ENCODE results near the gene RREB1.

The RREB1 gene

DNA sequence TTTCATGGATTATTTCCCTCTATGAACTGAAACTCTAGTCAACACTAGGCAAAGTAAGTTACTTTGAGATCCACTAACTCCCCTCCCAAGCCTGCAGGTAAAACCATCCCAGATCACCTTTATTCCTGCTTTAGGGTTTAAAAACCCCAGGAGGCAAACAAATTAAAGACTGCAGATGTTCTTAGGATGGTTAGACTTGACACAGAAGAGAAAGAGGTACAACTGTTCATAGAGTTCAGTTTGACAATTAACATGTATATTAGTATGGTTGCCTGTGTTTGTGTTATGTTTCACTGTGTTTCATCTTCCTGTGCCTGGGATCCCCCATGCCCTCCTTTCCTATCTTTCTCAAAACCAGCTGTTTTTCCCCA, 53.5 kb downstream of the RREB1 start:
- H3K27ac ChIP-seq (ENCODE audit: low read depth, low read length), result peak overlapping the region; percentile 97
- peak overlapping the region in 2 of 5 donors; percentile 17 to 22 for H3K9ac ChIP-seq (ENCODE audit: low read length in 5 of 5)
- H3K36me3 ChIP-seq (ENCODE audit: control insufficient read depth in 5 of 5, insufficient read depth in 5 of 5, low read length in 5 of 5), result peaks cover 0 to 2% (median 0%) of the 10 kb centered on the region in 5 donors
- H3K9me3 ChIP-seq (ENCODE audit: control insufficient read depth in 5 of 5, low read length in 5 of 5), result no peaks in the 10 kb centered on the region
- no peaks in the 10 kb centered on the region for H3K27me3 ChIP-seq (ENCODE audit: control insufficient read depth in 5 of 5, insufficient read depth in 4 of 5, low read length in 5 of 5)
- H3K4me3 ChIP-seq (ENCODE audit: low read depth in 1 of 5, low read length in 5 of 5), result no peak overlapping the region
- H3K4me1 ChIP-seq (ENCODE audit: control insufficient read depth in 5 of 5, insufficient read depth in 5 of 5, low read length in 5 of 5), result peaks cover 10 to 82% (median 72%) of the 10 kb centered on the region in 5 donors

GRCh38 chr6:7161845-7162244, 54.1 kb downstream of the RREB1 start:
- Histone ChIP-seq H3K9me3 (ENCODE audit: control insufficient read depth in 5 of 5, low read length in 5 of 5) (no peaks in the 10 kb centered on the region), H3K27ac (ENCODE audit: low read depth, low read length) (peak overlapping the region; percentile 97), H3K9ac (ENCODE audit: low read length in 5 of 5) (peak overlapping the region in 2 of 5 donors; percentile 17 to 31), H3K4me3 (ENCODE audit: low read depth in 1 of 5, low read length in 5 of 5) (no peak overlapping the region), H3K36me3 (ENCODE audit: control insufficient read depth in 5 of 5, insufficient read depth in 5 of 5, low read length in 5 of 5) (peaks cover 0 to 2% (median 0%) of the 10 kb centered on the region in 5 donors), H3K4me1 (ENCODE audit: control insufficient read depth in 5 of 5, insufficient read depth in 5 of 5, low read length in 5 of 5) (peaks cover 11 to 82% (median 72%) of the 10 kb centered on the region in 5 donors), H3K27me3 (ENCODE audit: control insufficient read depth in 5 of 5, insufficient read depth in 4 of 5, low read length in 5 of 5) (no peaks in the 10 kb centered on the region)

- Histone ChIP-seq H3K9ac (ENCODE audit: low read length in 5 of 5) (no peak overlapping the region), H3K36me3 (ENCODE audit: control insufficient read depth in 5 of 5, insufficient read depth in 5 of 5, low read length in 5 of 5) (peaks cover 0 to 2% (median 0%) of the 10 kb centered on the region in 5 donors), H3K4me1 (ENCODE audit: control insufficient read depth in 5 of 5, insufficient read depth in 5 of 5, low read length in 5 of 5) (peaks cover 15 to 84% (median 72%) of the 10 kb centered on the region in 5 donors), H3K27ac (ENCODE audit: low read depth, low read length) (peak overlapping the region; percentile 97), H3K4me3 (ENCODE audit: low read depth in 1 of 5, low read length in 5 of 5) (no peak overlapping the region), H3K9me3 (ENCODE audit: control insufficient read depth in 5 of 5, low read length in 5 of 5) (no peaks in the 10 kb centered on the region), H3K27me3 (ENCODE audit: control insufficient read depth in 5 of 5, insufficient read depth in 4 of 5, low read length in 5 of 5) (no peaks in the 10 kb centered on the region)
These were observed 55.9 kb downstream of the RREB1 start for GRCh38 chr6:7163661-7164071.

- H3K9me3 ChIP-seq (ENCODE audit: control insufficient read depth in 5 of 5, low read length in 5 of 5), result no peaks in the 10 kb centered on the region
- peaks cover 0 to 2% (median 0%) of the 10 kb centered on the region in 5 donors for H3K36me3 ChIP-seq (ENCODE audit: control insufficient read depth in 5 of 5, insufficient read depth in 5 of 5, low read length in 5 of 5)
- H3K27ac ChIP-seq (ENCODE audit: low read depth, low read length), result peak overlapping the region; percentile 97
- H3K9ac ChIP-seq (ENCODE audit: low read length in 5 of 5), result peak overlapping the region in 1 of 5 donors; percentile 1
- H3K4me1 ChIP-seq (ENCODE audit: control insufficient read depth in 5 of 5, insufficient read depth in 5 of 5, low read length in 5 of 5), result peaks cover 21 to 91% (median 81%) of the 10 kb centered on the region in 5 donors
- no peaks in the 10 kb centered on the region for H3K27me3 ChIP-seq (ENCODE audit: control insufficient read depth in 5 of 5, insufficient read depth in 4 of 5, low read length in 5 of 5)
- no peak overlapping the region for H3K4me3 ChIP-seq (ENCODE audit: low read depth in 1 of 5, low read length in 5 of 5)
These were observed 56.8 kb downstream of the RREB1 start for GRCh38 chr6:7164536-7165001.

DNA sequence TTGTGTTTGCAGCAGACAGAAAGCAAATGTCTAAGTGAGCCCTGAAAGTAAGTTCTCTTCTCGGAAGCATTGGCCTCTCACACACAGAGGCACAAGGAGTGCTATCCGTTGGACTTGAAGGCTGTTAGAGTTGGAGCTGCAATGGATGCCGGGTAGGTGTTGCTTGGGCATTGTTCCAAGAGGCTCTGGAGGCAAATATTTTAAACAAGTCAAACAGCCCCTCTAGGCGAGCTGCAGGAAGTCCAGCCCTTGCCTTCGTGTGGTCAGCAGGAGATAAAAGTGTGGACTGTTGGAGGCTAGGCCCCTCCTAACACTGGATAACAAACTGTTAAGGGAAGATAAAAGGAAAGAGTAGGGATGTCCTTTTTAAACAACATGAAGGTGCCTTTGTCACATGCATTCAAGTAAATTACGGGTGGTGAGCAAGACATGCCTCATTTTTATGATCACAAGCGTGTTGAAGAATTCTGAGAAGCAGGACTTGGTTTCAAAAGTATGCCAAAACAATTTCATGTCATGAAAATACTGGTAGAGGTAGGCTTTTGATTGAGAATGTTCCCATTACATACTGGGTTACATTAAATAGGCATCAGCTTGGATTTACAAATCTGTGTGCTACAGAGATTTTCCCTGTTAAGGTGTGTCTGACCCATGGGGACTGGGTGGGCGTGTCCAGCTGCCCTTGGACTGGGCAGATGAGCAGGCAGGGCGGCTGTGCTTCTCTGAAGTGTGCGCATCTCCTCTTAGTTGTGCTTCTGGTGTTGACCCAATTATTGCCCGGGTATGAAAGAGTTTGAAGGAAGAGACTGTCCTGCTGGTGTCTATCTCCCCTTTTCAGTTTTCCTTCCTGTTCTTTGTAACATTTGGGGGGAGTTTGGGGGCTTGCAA, 57.5 kb downstream of the RREB1 start:
- Histone ChIP-seq H3K27ac (ENCODE audit: low read depth, low read length) (peak overlapping the region; percentile 97), H3K4me1 (ENCODE audit: control insufficient read depth in 5 of 5, insufficient read depth in 5 of 5, low read length in 5 of 5) (peaks cover 22 to 93% (median 84%) of the 10 kb centered on the region in 5 donors)

GRCh38 chr6:7165890-7166267, 58.1 kb downstream of the RREB1 start:
- no peak overlapping the region for H3K4me3 ChIP-seq (ENCODE audit: low read depth in 1 of 5, low read length in 5 of 5)
- H3K4me1 ChIP-seq (ENCODE audit: control insufficient read depth in 5 of 5, insufficient read depth in 5 of 5, low read length in 5 of 5), result peaks cover 25 to 99% (median 91%) of the 10 kb centered on the region in 5 donors
- H3K27ac ChIP-seq (ENCODE audit: low read depth, low read length), result peak overlapping the region; percentile 97
- no peaks in the 10 kb centered on the region for H3K9me3 ChIP-seq (ENCODE audit: control insufficient read depth in 5 of 5, low read length in 5 of 5)
- H3K9ac ChIP-seq (ENCODE audit: low read length in 5 of 5), result peak overlapping the region in 3 of 5 donors; percentile 11 to 76 (median 22)
- no peaks in the 10 kb centered on the region for H3K27me3 ChIP-seq (ENCODE audit: control insufficient read depth in 5 of 5, insufficient read depth in 4 of 5, low read length in 5 of 5)
- H3K36me3 ChIP-seq (ENCODE audit: control insufficient read depth in 5 of 5, insufficient read depth in 5 of 5, low read length in 5 of 5), result peaks cover 0 to 2% (median 0%) of the 10 kb centered on the region in 5 donors

More for the DNA sequence above, 57.5 kb downstream of the RREB1 start:
- no peaks in the 10 kb centered on the region for H3K9me3 ChIP-seq (ENCODE audit: control insufficient read depth in 5 of 5, low read length in 5 of 5)
- peaks cover 0 to 2% (median 0%) of the 10 kb centered on the region in 5 donors for H3K36me3 ChIP-seq (ENCODE audit: control insufficient read depth in 5 of 5, insufficient read depth in 5 of 5, low read length in 5 of 5)
- H3K4me3 ChIP-seq (ENCODE audit: low read depth in 1 of 5, low read length in 5 of 5), result no peak overlapping the region
- H3K27me3 ChIP-seq (ENCODE audit: control insufficient read depth in 5 of 5, insufficient read depth in 4 of 5, low read length in 5 of 5), result no peaks in the 10 kb centered on the region
- peak overlapping the region in 3 of 5 donors; percentile 11 to 76 (median 22) for H3K9ac ChIP-seq (ENCODE audit: low read length in 5 of 5)

GRCh38 chr6:7166410-7167293, 58.9 kb downstream of the RREB1 start:
- Histone ChIP-seq H3K9ac (ENCODE audit: low read length in 5 of 5) (peak overlapping the region in 4 of 5 donors; percentile 30 to 76 (median 52)), H3K4me3 (ENCODE audit: low read depth in 1 of 5, low read length in 5 of 5) (peak overlapping the region in 1 of 5 donors; percentile 11), H3K27me3 (ENCODE audit: control insufficient read depth in 5 of 5, insufficient read depth in 4 of 5, low read length in 5 of 5) (no peaks in the 10 kb centered on the region), H3K36me3 (ENCODE audit: control insufficient read depth in 5 of 5, insufficient read depth in 5 of 5, low read length in 5 of 5) (peaks cover 0 to 2% (median 0%) of the 10 kb centered on the region in 5 donors), H3K27ac (ENCODE audit: low read depth, low read length) (peak overlapping the region; percentile 97), H3K9me3 (ENCODE audit: control insufficient read depth in 5 of 5, low read length in 5 of 5) (no peaks in the 10 kb centered on the region), H3K4me1 (ENCODE audit: control insufficient read depth in 5 of 5, insufficient read depth in 5 of 5, low read length in 5 of 5) (peaks cover 28 to 99% (median 92%) of the 10 kb centered on the region in 5 donors)

DNA sequence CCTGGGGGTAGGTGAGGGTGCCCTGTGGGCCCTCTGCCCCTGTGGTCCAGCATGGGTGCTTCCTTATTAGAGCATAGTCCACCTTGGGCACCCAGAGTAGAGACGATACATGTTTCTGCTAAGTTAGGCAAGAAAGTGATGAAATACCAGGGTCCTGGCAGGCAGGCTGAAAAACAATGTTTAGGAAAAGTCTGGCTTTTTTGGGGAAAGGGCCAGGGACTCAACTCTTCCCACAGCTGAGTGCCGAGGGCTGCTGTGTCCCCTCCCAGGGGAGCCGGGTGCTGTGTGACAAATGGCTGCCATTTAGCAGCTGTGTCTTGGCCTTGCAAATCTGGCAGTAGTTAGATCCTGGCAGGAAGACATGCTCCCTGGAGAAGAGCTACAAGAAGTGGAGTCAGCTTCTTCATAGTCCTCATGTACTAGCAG, 61.5 kb downstream of the RREB1 start:
- H3K9ac ChIP-seq (ENCODE audit: low read length in 5 of 5), result peak overlapping the region in 3 of 5 donors; percentile 2 to 22 (median 20)
- peak overlapping the region; percentile 97 for H3K27ac ChIP-seq (ENCODE audit: low read depth, low read length)
- H3K4me3 ChIP-seq (ENCODE audit: low read depth in 1 of 5, low read length in 5 of 5), result no peak overlapping the region

DNA sequence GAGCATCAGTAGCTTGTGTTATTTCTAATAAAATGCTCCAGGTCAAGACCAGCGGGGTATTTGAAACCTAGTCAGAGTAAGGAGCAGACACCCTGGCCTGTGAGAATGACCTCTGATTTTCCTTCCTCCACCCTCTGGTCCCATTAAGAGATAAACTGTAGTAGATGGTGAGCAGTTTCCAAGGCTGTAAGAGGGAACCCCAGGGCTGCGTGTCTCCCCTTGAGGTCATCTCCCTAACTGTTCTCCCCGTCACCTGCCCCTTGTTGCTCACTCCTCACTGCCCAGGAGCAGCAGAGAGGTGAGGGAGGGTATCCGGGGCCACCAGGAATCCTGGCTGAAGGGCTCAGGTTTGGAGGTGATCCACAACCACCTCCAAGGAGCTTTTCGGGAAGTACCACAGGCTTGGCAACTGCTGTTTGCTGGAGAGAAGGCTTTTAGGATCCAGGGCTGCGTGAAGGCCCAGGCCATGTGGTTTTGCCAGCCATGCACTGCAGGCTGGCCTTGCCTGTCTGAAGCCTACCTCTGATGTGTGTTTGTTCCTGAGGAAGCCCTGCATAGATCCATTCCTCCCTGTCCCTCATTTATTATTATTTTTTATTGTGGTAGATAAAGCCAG, 62.5 kb downstream of the RREB1 start:
- H3K9me3 ChIP-seq (ENCODE audit: control insufficient read depth in 5 of 5, low read length in 5 of 5), result no peaks in the 10 kb centered on the region
- no peaks in the 10 kb centered on the region for H3K36me3 ChIP-seq (ENCODE audit: control insufficient read depth in 5 of 5, insufficient read depth in 5 of 5, low read length in 5 of 5)
- no peak overlapping the region for H3K4me3 ChIP-seq (ENCODE audit: low read depth in 1 of 5, low read length in 5 of 5)
- no peaks in the 10 kb centered on the region for H3K27me3 ChIP-seq (ENCODE audit: control insufficient read depth in 5 of 5, insufficient read depth in 4 of 5, low read length in 5 of 5)
- peaks cover 24 to 93% (median 82%) of the 10 kb centered on the region in 5 donors for H3K4me1 ChIP-seq (ENCODE audit: control insufficient read depth in 5 of 5, insufficient read depth in 5 of 5, low read length in 5 of 5)
- H3K27ac ChIP-seq (ENCODE audit: low read depth, low read length), result peak overlapping the region; percentile 97
- peak overlapping the region in 4 of 5 donors; percentile 1 to 65 (median 20) for H3K9ac ChIP-seq (ENCODE audit: low read length in 5 of 5)

More for the DNA sequence above, 61.5 kb downstream of the RREB1 start:
- no peaks in the 10 kb centered on the region for H3K9me3 ChIP-seq (ENCODE audit: control insufficient read depth in 5 of 5, low read length in 5 of 5)
- H3K36me3 ChIP-seq (ENCODE audit: control insufficient read depth in 5 of 5, insufficient read depth in 5 of 5, low read length in 5 of 5), result peaks cover 0 to 2% (median 0%) of the 10 kb centered on the region in 5 donors
- peaks cover 28 to 97% (median 88%) of the 10 kb centered on the region in 5 donors for H3K4me1 ChIP-seq (ENCODE audit: control insufficient read depth in 5 of 5, insufficient read depth in 5 of 5, low read length in 5 of 5)
- H3K27me3 ChIP-seq (ENCODE audit: control insufficient read depth in 5 of 5, insufficient read depth in 4 of 5, low read length in 5 of 5), result no peaks in the 10 kb centered on the region

Measured in subcutaneous abdominal adipose tissue (tissue), 5 donors.